GM12878 (cell line): ENCODE measurements around the gene MIGA2. TPM values are rescaled to one million over a fixed set of nuclear protein-coding genes. Genes with fewer than 3 reads are reported as not detected.

Experiments
- ATAC-seq: fragments of 200-7000 bp; cut with Tn5 transposase; 3 replicates; pipeline ENCODE4 v1.9.1; 2020; ENCODE audit warnings: mild to moderate bottlenecking, moderate library complexity
- BruUV-seq: library from RNA; stranded (reverse); fragments of 400-500 nt; replicated peaks from 2 replicates; lab custom pipeline; 2021; lab: Mats Ljungman, UMichigan
- CTCF ChIA-PET: fragments of 300-600 bp; sonication (Branson Sonifier 250); formaldehyde crosslinking; extraction: SDS; loops from one replicate; lab custom pipeline; 2021; ENCODE audit warnings: inconsistent platforms; lab: Yijun Ruan, JAX
- POLR2A ChIA-PET: fragments of 350-600 bp; formaldehyde crosslinking; extraction: SDS; loops from one replicate; lab custom pipeline; 2021; ENCODE audit warnings: inconsistent platforms; lab: Charles Lee
- RAD21 ChIA-PET: fragments of 300-600 bp; sonication (Branson Sonifier 250); formaldehyde crosslinking; loops from one replicate; lab custom pipeline; 2023; ENCODE audit warnings: antibody characterized with exemption; ENCODE audit not compliant: unreplicated experiment; lab: Charles Lee
- SMC1A ChIA-PET: fragments of 300-600 bp; sonication (Branson Sonifier 250); formaldehyde crosslinking; loops from one replicate; lab custom pipeline; 2023; ENCODE audit not compliant: unreplicated experiment, uncharacterized antibody; lab: Charles Lee
- DNase-seq: peaks from one replicate; pipeline ENCODE4 v3.0.0-alpha.2; 2011; ENCODE audit warnings: low read depth, low spot score
- FAIRE-seq: peaks from 3 replicates; lab custom pipeline; 2011; peaks lifted over from hg19 to GRCh38; lab: Jason Lieb, UNC
- H2AFZ ChIP-seq: 2 replicates; pipeline ENCODE4 v1.6.0; 2011; ENCODE audit warnings: low read depth, low read length, control low read depth; ENCODE audit not compliant: control insufficient read depth
- H3K27ac ChIP-seq: 2 replicates; pipeline ENCODE4 v1.5.1; 2011; ENCODE audit warnings: control low read depth; ENCODE audit not compliant: control insufficient read depth, insufficient read depth
- H3K27me3 ChIP-seq, 2 experiments: replicated peaks in 1 of 2; 2 replicates each; pipeline versions ENCODE4 v1.6.0 to v1.6.1; 2011; ENCODE audit warnings: low read length in 1 of 2; ENCODE audit not compliant: control insufficient read depth in 2 of 2, insufficient read depth in 2 of 2
- H3K36me3 ChIP-seq, 2 experiments: 2 replicates each; pipeline ENCODE4 v1.5.1; 2011; ENCODE audit warnings: low read length in 1 of 2; ENCODE audit not compliant: control insufficient read depth in 2 of 2, insufficient read depth in 2 of 2
- H3K4me1 ChIP-seq: 2 replicates; pipeline ENCODE4 v1.6.1; 2011; ENCODE audit warnings: mild to moderate bottlenecking, low read length, moderate library complexity, mixed read lengths; ENCODE audit not compliant: control insufficient read depth, insufficient read depth
- H3K4me2 ChIP-seq: 2 replicates; pipeline ENCODE4 v1.6.0; 2011; ENCODE audit warnings: control low read depth; ENCODE audit not compliant: control insufficient read depth, insufficient read depth
- H3K4me3 ChIP-seq: fragments of 200-600 bp; sonication (generic); 2 replicates; pipeline ENCODE4 v1.5.1; 2016
- H3K79me2 ChIP-seq: 2 replicates; pipeline ENCODE4 v1.6.0; 2011; ENCODE audit warnings: low read length; ENCODE audit not compliant: control insufficient read depth, insufficient read depth
- H3K9ac ChIP-seq: 2 replicates; pipeline ENCODE4 v1.8.0; 2011; ENCODE audit warnings: low read length, control low read depth, mixed read lengths; ENCODE audit not compliant: control insufficient read depth, insufficient read depth
- H3K9me3 ChIP-seq: replicated peaks from 3 replicates; pipeline ENCODE4 v1.5.1; 2011; ENCODE audit warnings: mild to moderate bottlenecking, low read length; ENCODE audit not compliant: control insufficient read depth, insufficient read depth
- H4K20me1 ChIP-seq: 2 replicates; pipeline ENCODE4 v1.6.0; 2011; ENCODE audit not compliant: control insufficient read depth, insufficient read depth
- ELK1 ChIP-seq: IDR thresholded peaks from 2 replicates; pipeline ENCODE4 v1.6.1; 2012; ENCODE audit warnings: low read depth, low read length, improper control_type of control experiment
- ETV6 ChIP-seq, 2 experiments: fragments of 450-650 bp in 1 of 2; IDR thresholded peaks in 1 of 2; conservative IDR thresholded peaks in 1 of 2; 2 replicates each; pipeline ENCODE4 v1.6.1; 2014; ENCODE audit warnings: antibody characterized with exemption in 1 of 2, borderline replicate concordance in 1 of 2, low read depth in 1 of 2, mild to moderate bottlenecking in 1 of 2, moderate library complexity in 1 of 2
- MTA2 ChIP-seq: fragments of 450-650 bp; IDR thresholded peaks from 2 replicates; pipeline ENCODE4 v1.6.1; 2016; ENCODE audit warnings: low read depth, mild to moderate bottlenecking, moderate library complexity
- POLR2AphosphoS5 ChIP-seq: IDR thresholded peaks from 2 replicates; pipeline ENCODE4 v1.6.1; 2011; ENCODE audit warnings: mild to moderate bottlenecking, low read length, inconsistent platforms
- POU2F2 ChIP-seq: IDR thresholded peaks from 3 replicates; pipeline ENCODE4 v1.6.1; 2011; ENCODE audit warnings: low read depth, mild to moderate bottlenecking, low read length, borderline replicate concordance
- RELB ChIP-seq: fragments of 450-650 bp; IDR thresholded peaks from 2 replicates; pipeline ENCODE4 v1.6.1; 2017; ENCODE audit warnings: low read depth, mild to moderate bottlenecking, moderate library complexity
- TARDBP ChIP-seq: IDR thresholded peaks from 2 replicates; pipeline ENCODE4 v1.6.1; 2016; ENCODE audit warnings: borderline replicate concordance
- ZBTB11 ChIP-seq: fragments of 450-650 bp; formaldehyde crosslinking; IDR thresholded peaks from 2 replicates; pipeline ENCODE4 v1.5.0; 2022; ENCODE audit warnings: mild to moderate bottlenecking, missing genetic modification characterization
- WGBS: methylation state at CpG from one replicate; pipeline ENCODE4 v1.1.6; 2016; ENCODE audit warnings: low lambda C conversion rate; ENCODE audit not compliant: insufficient replicate concordance, insufficient coverage; ENCODE audit errors: missing lambda C conversion rate; 5-methylcytosine and 5-hydroxymethylcytosine counted together
- in situ Hi-C: fragments of 300-500 bp; cut with MboI; formaldehyde crosslinking; loops from 9 replicates; pipeline ENCODE4 v1.14.3; 2018; ENCODE audit warnings: mixed read lengths
- intact Hi-C: fragments of 100-400 bp; cut with micrococcal nuclease; formaldehyde crosslinking; loops from one replicate; pipeline ENCODE4 v1.14.2; 2022; ENCODE audit not compliant: unreplicated experiment
- polyA plus RNA-seq, 11 experiments: library from polyadenylated mRNA; depleted of rRNA in 4 of 11; unstranded in 6 of 11; stranded (reverse) in 5 of 11; fragments of >200 nt; fragmentation: Nextera tagmentation in 4 of 11; fragmentation: Illumina TruSeq in 1 of 11; extraction: Ambion mirVana in 4 of 11; extraction: Trizol in 1 of 11; gene quantifications; 1 replicate in 1 of 11; 2 replicates in 10 of 11; pipeline versions ENCODE4 v1.2.1 to v1.2.3, GENCODE V29; 2011 to 2016; ENCODE audit warnings: inconsistent platforms in 2 of 11, missing spikeins in 2 of 11, low read depth in 1 of 11
- total RNA-seq, 4 experiments: library from RNA; depleted of rRNA in 3 of 4; stranded (reverse); fragments of >200 nt in 3 of 4; fragmentation: Illumina TruSeq in 1 of 4; extraction: Trizol in 1 of 4; gene quantifications; 2 replicates each; pipeline versions ENCODE4 v1.2.1 to v1.2.3, GENCODE V29; 2013 to 2021

The MIGA2 gene
- total and polyA plus RNA-seq, 10 of the 15 experiments (the other 5 are each of a cell fraction or from before 2014, with no cell fraction given): 0.14 to 31.0 (median 12.7) TPM

GRCh38 chr9:129053020-129053419 is 16.6 kb downstream of the MIGA2 start:
- ATAC-seq (no peak), DNase-seq (no peak), FAIRE-seq (no peak)
- POLR2A ChIA-PET: no interaction called here
- Histone ChIP-seq H3K4me1 (no peaks in the 10 kb centered on the region), H3K79me2 (no peaks in the 10 kb centered on the region), H3K27me3 (no peaks in the 10 kb centered on the region), H3K9me3 (no peaks in the 10 kb centered on the region), H2AFZ (no peak overlapping the region), H4K20me1 (no peaks in the 10 kb centered on the region), H3K4me3 (no peak overlapping the region), H3K4me2 (no peak overlapping the region), H3K27ac (no peak overlapping the region), H3K36me3 (peaks cover 10 to 17% of the 10 kb centered on the region in 2 experiments), H3K9ac (no peak overlapping the region)
- SMC1A ChIA-PET: no interaction called here
- BruUV-seq: no TSS peak
- RAD21 ChIA-PET: no interaction called here
- WGBS: 96% methylated on average over 6 of the region's 6 CpGs
- in situ Hi-C loops: no loop called here
- intact Hi-C loops: no loop called here
- CTCF ChIA-PET: no interaction called here
- TF ChIP-seq TARDBP (no peak), RELB (no peak), ETV6 (conservative IDR thresholded peaks at IDR 0.05 in 1 of 2, IDR thresholded peaks at IDR 0.05 in 1 of 2; ENCODE audit: borderline replicate concordance in 1 of 2, low read depth in 1 of 2) (no peak)

- Histone ChIP-seq H2AFZ (no peak overlapping the region), H3K27ac (no peak overlapping the region), H3K36me3 (peaks cover 10 to 11% of the 10 kb centered on the region in 2 experiments; a peak in 3 of 4 replicates), H3K27me3 (no peaks in the 10 kb centered on the region), H3K4me2 (no peak overlapping the region), H3K4me1 (no peaks in the 10 kb centered on the region), H4K20me1 (no peaks in the 10 kb centered on the region), H3K79me2 (no peaks in the 10 kb centered on the region), H3K9me3 (no peaks in the 10 kb centered on the region), H3K4me3 (no peak overlapping the region), H3K9ac (no peak overlapping the region)
- FAIRE-seq: no peak
- SMC1A ChIA-PET: interaction anchor here (0.6 kb wide), 1 partner anchor 126 kb away, joined by 3 read pairs; no protein-coding TSS in a partner anchor
- CTCF ChIA-PET: interaction anchor here (0.7 kb wide), 1 partner anchor 12 kb away, joined by 3 read pairs; no protein-coding TSS in a partner anchor
- no TSS peak for BruUV-seq
- WGBS: 96% methylated on average over 5 of the region's 5 CpGs
- DNase-seq: no peak
- no peak for TF ChIP-seq ZBTB11
- no peak for TF ChIP-seq ELK1
- no peak for TF ChIP-seq POU2F2
- TF ChIP-seq POLR2AphosphoS5: no peak
- TF ChIP-seq MTA2: no peak
- intact Hi-C loops (no loop called here), in situ Hi-C loops (no loop called here)
- no peak for ATAC-seq
- RAD21 ChIA-PET: no interaction called here
- POLR2A ChIA-PET: no interaction called here
Measured at GRCh38 chr9:129054163-129054851, 17.9 kb downstream of the MIGA2 start.
